ENCODE measurements around the gene CACNA2D3. TPM values are rescaled to one million over a fixed set of nuclear protein-coding genes. Genes with fewer than 3 reads are reported as not detected.
"Not testable (repeated sequence)": the region's sequence is repeated elsewhere in the genome, so short reads cannot be mapped to it uniquely, and the experiment has no call there.

Gene CACNA2D3
- total RNA-seq, 1 donor from 2014 or later, result 8.3 TPM

DNA sequence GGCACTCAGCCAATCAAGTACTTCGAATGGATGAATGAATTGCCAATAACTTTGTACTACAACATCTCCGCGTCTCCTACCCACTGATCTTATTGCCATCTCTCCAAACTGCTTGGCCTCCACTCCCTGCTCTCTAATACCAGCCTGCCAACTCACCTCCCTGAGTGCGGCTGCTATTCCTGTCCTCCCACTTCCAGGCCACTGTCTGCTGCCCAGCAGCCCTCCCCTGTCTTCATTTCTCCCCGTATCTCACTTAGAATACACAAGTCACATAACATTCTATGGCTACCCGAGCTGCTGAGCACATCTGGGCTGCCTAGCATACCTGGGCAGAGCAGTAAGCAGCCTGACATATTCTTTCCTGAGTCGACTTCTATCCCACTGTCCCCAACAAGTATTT, 955.4 kb downstream of the CACNA2D3 start:
- no peak for DNase-seq (ENCODE audit: low spot score)

DNA sequence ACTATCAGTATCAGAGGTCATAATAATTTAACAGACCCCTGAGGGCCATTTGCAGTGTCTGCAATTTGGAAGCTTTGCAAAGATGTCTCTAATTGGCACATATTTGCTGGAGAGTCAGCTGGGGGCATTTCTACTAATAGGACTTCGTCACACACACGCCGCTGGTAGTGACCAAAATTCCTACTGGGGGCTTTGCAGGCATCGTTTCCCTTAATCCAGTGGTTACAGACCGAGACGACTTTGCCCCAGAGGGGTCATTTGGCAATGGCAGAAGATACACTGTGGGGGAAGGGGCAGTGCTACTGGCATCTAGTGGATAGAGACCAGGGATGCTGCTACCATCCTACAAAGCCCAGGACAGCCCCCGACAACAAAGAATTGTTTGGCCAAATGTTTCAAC, 956.5 kb downstream of the CACNA2D3 start:
- no peak for DNase-seq (ENCODE audit: low spot score)

DNA sequence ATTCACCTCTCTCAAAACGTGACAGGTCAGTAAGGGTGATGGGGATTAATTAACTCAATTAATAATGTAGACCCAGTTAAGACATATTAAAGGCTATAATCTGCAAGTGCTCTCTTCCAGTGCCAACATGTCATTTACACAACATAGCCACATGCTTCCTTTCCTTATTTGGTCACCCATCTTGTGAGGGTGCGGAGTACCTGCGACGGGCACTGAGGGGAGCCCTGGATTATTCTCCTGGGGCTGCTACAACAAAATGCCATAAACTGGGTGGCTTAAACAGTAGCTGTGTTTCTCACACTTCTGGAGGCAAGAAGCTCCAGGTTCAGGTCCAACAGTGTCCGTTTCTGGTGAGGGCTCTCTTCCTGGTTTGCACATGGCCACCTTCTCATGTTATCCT, 962.9 kb downstream of the CACNA2D3 start:
- DNase-seq (ENCODE audit: low spot score), result no peak

DNA sequence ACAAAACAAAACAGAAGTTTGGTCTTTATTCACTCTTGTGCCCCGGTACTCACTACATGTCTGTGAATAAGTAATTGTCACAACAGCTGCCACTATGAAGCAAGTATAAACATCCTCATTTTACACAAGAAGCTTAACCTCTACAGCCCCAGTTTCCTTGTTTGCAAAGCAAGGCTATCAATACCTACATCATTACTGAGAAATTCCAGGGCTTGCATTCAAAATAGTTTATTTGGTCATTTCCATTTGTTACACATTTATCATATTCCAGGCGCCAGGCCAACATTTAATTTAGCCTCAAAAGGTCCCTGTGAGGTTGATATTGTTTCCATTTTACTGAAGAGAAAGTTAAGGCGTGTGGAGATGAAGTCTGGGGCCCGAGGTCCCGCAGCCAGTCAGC, 966.9 kb downstream of the CACNA2D3 start:
- no peak for DNase-seq (ENCODE audit: low spot score)

DNA sequence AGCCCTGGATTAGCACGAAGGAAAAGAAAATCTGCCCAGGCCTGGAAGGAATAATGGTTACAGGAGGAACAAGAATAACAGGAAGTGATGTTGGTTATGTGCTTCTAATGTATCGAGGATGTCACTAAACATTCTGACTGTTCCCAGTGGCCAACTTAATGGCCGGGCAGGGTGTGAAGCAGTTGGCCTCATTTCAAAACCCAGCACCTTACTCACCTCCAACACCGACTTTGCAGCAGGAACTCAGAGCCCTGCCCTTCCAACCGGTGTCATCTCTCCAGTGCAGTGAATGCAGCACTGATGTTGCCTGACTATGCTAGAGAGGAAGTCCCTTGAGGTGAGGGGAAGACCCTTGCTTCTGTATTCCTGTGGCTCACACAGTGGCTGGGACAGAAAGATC, 967.9 kb downstream of the CACNA2D3 start:
- DNase-seq (ENCODE audit: low spot score), result no peak

DNA sequence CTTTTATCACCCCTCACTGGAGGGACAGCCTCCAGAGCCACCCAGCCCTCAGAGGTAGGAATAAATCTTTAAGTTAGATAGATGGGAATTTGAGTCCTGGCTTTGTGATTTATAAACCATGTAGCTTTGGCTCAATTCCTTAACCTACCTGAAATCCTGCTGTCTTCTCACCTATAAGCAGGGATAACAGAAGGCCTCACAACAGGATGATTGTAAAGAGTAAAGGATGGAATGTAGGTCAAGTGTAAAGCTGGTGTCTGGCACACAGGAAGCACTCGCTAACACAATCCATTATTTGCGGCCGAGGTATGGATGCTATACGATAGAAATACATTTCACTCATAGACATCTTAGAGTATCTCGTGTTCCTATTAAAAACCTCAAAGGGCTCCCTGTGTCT, 968.4 kb downstream of the CACNA2D3 start:
- no peak for DNase-seq (ENCODE audit: low spot score)

DNA sequence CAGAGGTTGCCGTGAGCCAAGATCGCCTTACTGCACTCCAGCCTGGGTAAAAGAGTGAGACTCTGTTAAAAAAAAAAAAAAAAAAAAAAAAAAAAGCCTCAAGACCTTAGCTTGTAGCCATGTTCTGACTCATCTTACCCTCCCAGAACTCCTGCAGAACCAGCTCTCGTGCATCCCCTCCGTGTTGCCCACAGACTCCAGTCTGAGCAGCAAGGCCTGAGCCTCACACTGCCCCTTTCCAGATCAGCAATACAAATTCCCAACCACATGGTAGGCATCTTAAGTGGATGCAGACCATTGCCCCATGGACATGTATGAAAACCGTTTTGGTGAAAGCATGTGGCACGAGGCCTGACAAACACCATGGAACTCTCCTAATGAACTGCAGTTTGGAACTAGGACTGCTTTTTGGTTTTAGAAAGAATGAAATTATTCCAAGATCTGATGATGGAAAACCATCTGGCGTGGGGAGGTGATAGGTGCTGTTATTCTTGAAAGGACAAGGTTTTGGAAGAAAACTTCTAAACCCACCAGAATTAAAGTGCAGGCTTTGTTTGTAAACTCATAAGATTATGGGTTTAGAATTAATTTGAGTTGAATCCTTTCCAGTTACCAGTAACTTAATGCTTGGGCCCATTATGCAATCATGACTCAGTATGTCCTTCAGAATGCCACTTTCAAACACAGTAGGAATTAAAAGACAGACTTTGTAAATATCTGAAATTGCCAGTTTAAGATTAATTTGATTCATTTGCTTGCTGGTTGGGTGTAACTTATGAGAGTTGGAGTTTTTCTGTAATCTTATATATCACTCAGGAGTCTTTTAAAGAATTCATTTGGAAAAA, 969.3 kb downstream of the CACNA2D3 start:
- DNase-seq (ENCODE audit: low spot score), result no peak

DNA sequence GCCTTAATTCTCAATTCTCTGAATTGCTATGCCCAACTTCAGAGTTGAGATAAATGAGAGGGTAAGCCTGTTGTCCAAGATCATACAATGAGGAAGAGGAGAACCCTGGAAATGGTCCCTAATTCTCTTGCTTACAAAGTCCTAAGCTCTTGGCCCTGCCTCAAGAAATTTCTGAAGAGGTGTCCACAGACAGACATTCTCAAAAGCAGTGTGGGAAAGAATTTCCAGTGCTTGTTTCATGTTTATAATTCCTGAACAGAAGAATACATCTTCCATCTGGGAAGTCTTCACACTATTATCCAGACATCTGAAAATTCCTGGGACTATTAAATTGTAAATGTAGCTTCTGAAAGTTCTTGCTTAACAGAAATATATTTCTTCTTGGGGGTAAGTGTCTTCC, 972.3 kb downstream of the CACNA2D3 start:
- DNase-seq (ENCODE audit: low spot score), result no peak

DNA sequence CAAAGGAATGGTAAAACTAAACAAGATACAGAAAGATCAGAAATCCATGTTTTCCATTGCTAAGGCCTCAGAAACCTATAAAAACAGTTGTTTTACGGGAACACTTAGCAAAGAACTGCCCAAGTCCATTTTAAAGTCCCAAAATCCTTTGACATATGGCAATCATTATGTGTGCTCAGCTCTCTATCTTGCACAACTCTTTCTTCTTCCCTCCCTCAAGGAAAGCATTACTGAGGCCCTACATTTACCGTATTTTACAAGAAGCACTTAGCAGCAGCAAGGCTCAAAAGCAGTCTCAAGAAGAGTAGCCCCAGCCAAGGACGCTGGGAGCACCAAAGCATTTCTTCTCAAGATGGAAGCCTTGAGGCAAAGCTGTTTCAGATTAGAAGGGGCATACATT, 975.1 kb downstream of the CACNA2D3 start:
- no peak for DNase-seq (ENCODE audit: low spot score)

DNA sequence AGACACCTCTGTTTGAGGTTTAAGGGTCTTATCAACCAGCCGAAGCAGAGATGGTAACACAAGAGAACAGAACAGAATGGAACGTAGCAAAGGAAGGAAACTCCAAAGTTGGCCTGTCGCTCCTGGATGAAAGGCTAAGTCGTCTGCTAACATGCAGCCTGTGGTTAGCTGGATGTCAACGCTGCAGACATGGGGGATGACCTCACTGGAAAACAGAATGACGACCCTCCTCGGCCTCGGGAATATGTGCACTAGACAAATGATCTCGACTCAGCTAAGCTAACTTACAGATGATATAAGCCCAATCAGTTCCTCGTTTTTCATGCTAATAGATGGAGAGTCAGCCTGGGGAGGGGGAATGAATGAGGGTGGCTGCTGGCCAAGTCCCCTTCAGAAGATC, 983.3 kb downstream of the CACNA2D3 start:
- no peak for DNase-seq (ENCODE audit: low spot score)

DNA sequence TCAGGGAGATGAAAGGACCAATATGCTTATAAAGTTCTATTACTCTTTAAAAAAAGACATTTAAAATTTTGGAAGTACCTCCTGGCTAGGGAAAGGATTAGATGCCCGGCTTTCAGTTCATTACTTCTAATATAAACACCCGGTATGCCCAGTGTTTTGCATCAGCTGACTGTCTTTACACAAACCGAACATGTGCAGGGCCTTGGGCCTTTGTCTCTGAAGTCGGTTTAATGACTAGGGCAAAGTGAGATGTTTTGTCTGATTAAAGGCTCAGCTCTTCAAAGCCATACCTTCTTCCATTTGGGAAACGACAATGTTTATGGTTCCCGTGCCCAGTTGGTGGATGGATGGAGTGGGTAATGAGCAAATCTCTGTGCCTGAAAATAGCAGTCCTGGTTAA, 984.8 kb downstream of the CACNA2D3 start:
- DNase-seq (ENCODE audit: low spot score), result no peak

DNA sequence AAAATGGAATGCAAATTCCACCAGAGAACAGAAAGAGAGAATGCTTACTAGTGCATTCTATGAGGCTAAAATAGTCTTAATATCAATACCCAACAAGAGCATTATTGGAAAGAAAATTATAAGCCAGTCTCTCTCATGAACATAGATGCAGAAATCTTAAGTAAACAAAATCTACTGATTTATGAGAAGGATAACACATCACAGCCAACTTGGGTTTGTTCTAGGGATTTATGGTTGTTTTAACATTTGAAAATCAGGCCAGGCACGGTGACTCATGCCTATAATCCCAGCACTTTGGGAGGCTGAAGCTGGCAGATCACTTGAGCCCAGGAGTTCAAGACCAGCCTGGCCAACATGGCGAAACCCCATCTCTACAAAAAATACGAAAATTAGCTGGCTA, 989.6 kb downstream of the CACNA2D3 start:
- DNase-seq (ENCODE audit: low spot score), result not testable (repeated sequence)

DNA sequence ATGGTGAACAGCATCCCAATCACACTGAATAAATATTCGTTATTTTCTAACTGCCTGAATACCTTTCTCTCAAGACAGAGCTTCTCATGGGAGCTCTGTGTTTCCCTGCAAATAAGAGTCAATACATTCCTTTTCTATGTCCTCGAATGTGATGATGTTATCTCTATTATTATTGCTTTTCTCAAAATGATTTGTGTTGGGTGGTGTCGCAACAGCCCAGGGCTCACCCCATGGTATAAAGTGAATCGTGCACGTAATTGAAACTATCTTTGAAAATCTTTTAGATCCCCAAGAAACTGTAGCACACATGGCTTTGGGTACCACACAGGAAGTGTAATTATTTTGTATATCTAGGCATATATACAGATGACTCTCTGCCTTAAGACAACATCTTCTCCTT, 996.1 kb downstream of the CACNA2D3 start:
- DNase-seq (ENCODE audit: low spot score), result no peak

DNA sequence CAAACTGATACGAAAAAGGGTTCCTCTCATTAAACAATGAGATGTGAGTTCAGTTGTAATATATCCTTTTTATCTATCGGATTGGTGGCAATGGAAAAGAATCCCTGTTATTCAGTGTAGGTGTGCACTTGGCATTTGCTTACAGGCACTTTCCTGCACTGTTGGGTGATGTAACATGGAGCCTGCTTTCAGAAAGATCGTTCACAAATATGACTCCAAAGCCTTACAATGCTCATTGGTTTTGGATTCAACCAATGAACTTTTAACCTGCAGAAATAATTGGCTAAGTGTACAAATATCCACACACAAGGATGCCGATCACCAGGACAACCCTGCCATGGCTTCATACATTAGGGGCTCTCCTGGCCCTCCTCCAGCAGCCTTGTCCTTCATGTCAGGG, 996.9 kb downstream of the CACNA2D3 start:
- DNase-seq (ENCODE audit: low spot score), result no peak

DNA sequence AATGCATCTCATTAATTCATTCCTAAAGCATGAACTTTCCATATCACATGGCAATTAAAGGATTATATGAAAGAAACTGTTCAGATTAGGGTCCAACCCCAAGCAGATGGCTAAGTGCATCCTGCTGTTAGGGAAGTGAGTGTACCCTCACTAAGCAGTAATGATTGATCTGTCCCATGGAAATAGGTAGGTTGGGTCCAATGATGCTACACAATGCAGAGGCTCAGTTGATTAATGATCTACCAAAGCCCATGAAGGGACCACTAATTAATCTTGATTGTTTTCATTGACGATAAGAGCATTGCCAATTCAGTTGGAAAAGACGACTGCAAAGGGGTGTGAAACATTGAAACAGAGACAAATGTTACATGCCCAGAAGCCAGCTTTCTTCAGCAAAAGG, 1000.0 kb downstream of the CACNA2D3 start:
- no peak for DNase-seq (ENCODE audit: low spot score)

Other genes with a start within 250 kb of the CACNA2D3 start
- gene ACTR8, start 240.4 kb upstream of the CACNA2D3 start, total RNA-seq, result 29.6 TPM
- 31.9 TPM for gene SELENOK, start 230.7 kb upstream of the CACNA2D3 start, total RNA-seq

Data from ureter (tissue), 1 donor.